Ovary (tissue), 3 donors: ENCODE data around the gene DENND2A.

Experiments used
- CTCF ChIP-seq, 3 donors: fragments of 450-650 bp in 2 of 3; fragments of 200-600 bp in 1 of 3; IDR thresholded peaks; one replicate each; pipeline versions ENCODE4 v1.5.1 to v1.8.0; 2016 to 2022; ENCODE audit warnings: antibody characterized with exemption in 3 of 3, mild to moderate bottlenecking in 1 of 3
- POLR2A ChIP-seq: fragments of 450-650 bp; IDR thresholded peaks from one replicate; pipeline ENCODE4 v1.6.1; 2017; ENCODE audit warnings: antibody characterized with exemption, mild to moderate bottlenecking, moderate library complexity
- donor health status: DM: no; HTN: no; CAD: no.

GRCh38 chr7:140618306-140618705, 22.3 kb downstream of the DENND2A start:
- TF ChIP-seq POLR2A = no peak
- no peak for TF ChIP-seq CTCF (IDR thresholded peaks at IDR 0.05)
